Heart left ventricle (tissue), 16 donors: ENCODE measurements around the gene TMEM176B. TPM values are rescaled to one million over a fixed set of nuclear protein-coding genes. Genes with fewer than 3 reads are reported as not detected.

Experiments
- ATAC-seq, 4 donors: fragments of 200-7000 bp; cut with Tn5 transposase; one replicate each; pipeline ENCODE4 v1.9.1; 2020 to 2022; ENCODE audit warnings: moderate library complexity in 4 of 4, mild to moderate bottlenecking in 3 of 4, moderate number of reproducible peaks in 1 of 4
- DNase-seq, 5 donors: peaks; one replicate each; pipeline ENCODE4 v3.0.0-alpha.2; 2020
- H3K27ac ChIP-seq, 12 donors: fragments of 200-600 bp; sonication (generic) in 4 of 12; one replicate each; pipeline versions ENCODE4 v1.5.0 to v1.8.0; 2016 to 2022; ENCODE audit warnings: mild to moderate bottlenecking in 2 of 12
- H3K27me3 ChIP-seq, 9 donors: fragments of 200-600 bp; sonication (generic) in 2 of 9; one replicate each; pipeline versions ENCODE4 v1.5.1 to v1.8.0; 2016 to 2022; ENCODE audit warnings: mild to moderate bottlenecking in 3 of 9
- H3K36me3 ChIP-seq, 9 donors: fragments of 200-600 bp; sonication (generic) in 2 of 9; one replicate each; pipeline versions ENCODE4 v1.5.0 to v1.8.0; 2018 to 2022; ENCODE audit warnings: mild to moderate bottlenecking in 2 of 9
- H3K4me1 ChIP-seq, 12 donors: fragments of 200-600 bp; sonication (generic) in 4 of 12; one replicate each; pipeline versions ENCODE4 v1.5.0 to v1.8.0; 2016 to 2022; ENCODE audit warnings: mild to moderate bottlenecking in 3 of 12
- H3K4me3 ChIP-seq, 12 donors: fragments of 200-600 bp; sonication (generic) in 4 of 12; one replicate each; pipeline versions ENCODE4 v1.5.0 to v1.8.0; 2017 to 2022; ENCODE audit warnings: mild to moderate bottlenecking in 9 of 12, moderate library complexity in 4 of 12
- H3K9me3 ChIP-seq, 12 donors: fragments of 200-600 bp; sonication (generic) in 4 of 12; one replicate each; pipeline versions ENCODE4 v1.5.0 to v1.8.0; 2016 to 2022; ENCODE audit warnings: mild to moderate bottlenecking in 1 of 12
- CTCF ChIP-seq, 12 donors: fragments of 200-600 bp; sonication (generic) in 4 of 12; IDR thresholded peaks; one replicate each; pipeline versions ENCODE4 v1.5.0 to v1.8.0; 2018 to 2022; ENCODE audit warnings: antibody characterized with exemption in 12 of 12, mild to moderate bottlenecking in 5 of 12
- POLR2A ChIP-seq, 2 donors: fragments of 450-650 bp; IDR thresholded peaks; one replicate each; pipeline ENCODE4 v1.6.1; 2017; ENCODE audit warnings: antibody characterized with exemption in 2 of 2, mild to moderate bottlenecking in 2 of 2, moderate library complexity in 2 of 2
- WGBS, 4 donors: extraction: QIAGEN DNeasy Blood & Tissue Kit in 2 of 4; methylation state at CpG; one replicate each; pipeline versions ENCODE4 v1.1.5 to v1.1.7; 2013 to 2018; 5-methylcytosine and 5-hydroxymethylcytosine counted together
- intact Hi-C, 10 donors: fragments of 100-400 bp; cut with DNase I; formaldehyde crosslinking; loops; one replicate each; pipeline versions ENCODE4 v1.11.1 to v1.14.2; 2022
- polyA plus RNA-seq, 2 donors: library from polyadenylated mRNA; stranded (reverse); fragments of 200-250 nt; gene quantifications; one replicate each; pipeline ENCODE4 v1.2.3, GENCODE V29; 2013
- total RNA-seq, 9 donors: library from RNA; depleted of rRNA in 2 of 9; stranded (reverse); fragments of >200 nt in 2 of 9; fragmentation: NEBNext Ultra II Directional in 3 of 9; extraction: Animal tissue kit (Norgen Biotek cat#: 25700) in 3 of 9; gene quantifications; one replicate each; pipeline versions ENCODE4 v1.1.0 to v1.2.4, GENCODE V29; 2016 to 2023
- donor health status: ischemic (EF 13 %, LVEDD 7.1; RV severe dilation, severe dysfunction).
- donor health status: healthy with polysubstance abuse.
- donor health status: DM: no; HTN: yes; CAD: no.
- donor health status: DM: no; HTN: no; CAD: no.
- donor health status: ischemic (EF 25% LVEDD 6.9; RV normal size, moderate dysfunction).
- donor health status: ischemic (EF 25% LVEDD 5.7; RV mildly dilated, moderate dysfunction).
- donor health status: healthy.
- donor health status: DM: yes; HTN: yes; CAD: no.
- donor health status: ischemic (EF 35%, LVEDD 5.7; RV mildly dilated, moderate dysfunction).
- donor health status: nonischemic (EF 11% LVEDD 7.7; RV severe dilation, severe dysfunction).
- donor health status: DM: yes; HTN: yes; CAD: no.
- donor health status: PGD.
- donor health status: ischemic (EF 29% LVEDD 5.4; RV normal size, mild dysfunction).
- donor health status: nonischemic (EF 23%, LVEDD 6.1; RV moderate dilation, normal function).

Gene TMEM176B
- total and polyA plus RNA-seq, 11 donors, result 18.9 to 137 (median 84.3) TPM

- Histone ChIP-seq H3K4me1 (peaks cover 5 to 57% (median 29%) of the 10 kb centered on the region in 12 donors), H3K9me3 (no peaks in the 10 kb centered on the region), H3K4me3 (no peak overlapping the region), H3K27ac (no peak overlapping the region), H3K36me3 (peaks cover 0 to 32% (median 14%) of the 10 kb centered on the region in 9 donors), H3K27me3 (no peaks in the 10 kb centered on the region)
- DNase-seq (no peak), ATAC-seq (no peak)
- TF ChIP-seq CTCF (IDR thresholded peaks at IDR 0.05) (no peak), POLR2A (IDR thresholded peaks at IDR 0.05) (no peak)
- intact Hi-C loops, result no loop called here
- 82 to 96% (median 88%) methylated on average over 6 of the region's 6 CpGs for WGBS, 4 donors
Observed at GRCh38 chr7:150746921-150747320, 53.2 kb downstream of the TMEM176B start.

- DNase-seq, result no peak
- no peak for TF ChIP-seq CTCF (IDR thresholded peaks at IDR 0.05)
- Histone ChIP-seq H3K36me3 (peaks cover 0 to 43% (median 24%) of the 10 kb centered on the region in 9 donors), H3K27me3 (no peaks in the 10 kb centered on the region), H3K9me3 (no peaks in the 10 kb centered on the region), H3K4me3 (no peak overlapping the region), H3K4me1 (peaks cover 5 to 57% (median 33%) of the 10 kb centered on the region in 12 donors), H3K27ac (peak overlapping the region in 3 of 12 donors; percentile 14 to 38 (median 23))
- intact Hi-C loops, result no loop called here
- WGBS, 4 donors, result 54 to 66% (median 59%) methylated on average over 3 of the region's 3 CpGs
- ATAC-seq, result no peak
Observed at GRCh38 chr7:150745876-150746275, 54.3 kb downstream of the TMEM176B start.

GRCh38 chr7:150745086-150745485 is 55.1 kb downstream of the TMEM176B start:
- H3K27me3 ChIP-seq, result no peaks in the 10 kb centered on the region
- ATAC-seq (peak in 1 of 4 donors; percentile 6), DNase-seq (no peak)
- TF ChIP-seq CTCF (IDR thresholded peaks at IDR 0.05), result no peak
- H3K27ac ChIP-seq, result peak overlapping the region in 4 of 12 donors; percentile 10 to 93 (median 30)
- no peaks in the 10 kb centered on the region for H3K9me3 ChIP-seq
- H3K4me1 ChIP-seq, result peaks cover 5 to 62% (median 33%) of the 10 kb centered on the region in 12 donors
- WGBS, 4 donors, result 59 to 69% (median 64%) methylated on average over 5 of the region's 5 CpGs
- intact Hi-C loops, result no loop called here
- no peak overlapping the region for H3K4me3 ChIP-seq
- H3K36me3 ChIP-seq, result peaks cover 0 to 51% (median 31%) of the 10 kb centered on the region in 9 donors

GRCh38 chr7:150744041-150744656 is 56.0 kb downstream of the TMEM176B start:
- Histone ChIP-seq H3K27me3 (no peaks in the 10 kb centered on the region), H3K9me3 (no peaks in the 10 kb centered on the region), H3K27ac (peak overlapping the region in 8 of 12 donors; percentile 5 to 96 (median 40)), H3K4me1 (peaks cover 5 to 62% (median 33%) of the 10 kb centered on the region in 12 donors), H3K36me3 (peaks cover 0 to 52% (median 31%) of the 10 kb centered on the region in 9 donors), H3K4me3 (no peak overlapping the region)
- peak in 2 of 4 donors; percentile 1 to 6 for ATAC-seq
- intact Hi-C loops, result loop anchor here in 2 of 10 donors (5.0 kb wide), 2 partner anchors 112 to 292 kb away; partner anchors contain the start of genes GIMAP6 (in 1 of the 2) and GIMAP8 (in 1 of the 2)
- no peak for TF ChIP-seq POLR2A (IDR thresholded peaks at IDR 0.05)
- TF ChIP-seq CTCF (IDR thresholded peaks at IDR 0.05), result no peak
- WGBS, 4 donors, result 73 to 89% (median 84%) methylated on average over 8 of the region's 8 CpGs
- no peak for DNase-seq
